Lower leg skin (tissue), 4 donors: ENCODE data around the gene TRIM31. TPM values are rescaled to one million over a fixed set of nuclear protein-coding genes. Genes with fewer than 3 reads are reported as not detected.

Source experiments
- DNase-seq, 2 donors: peaks; one replicate each; pipeline ENCODE4 v3.0.0-alpha.2; 2019; ENCODE audit warnings: low spot score in 2 of 2
- H3K4me3 ChIP-seq: fragments of 200-600 bp; sonication (generic); 2 replicates; pipeline ENCODE4 v1.5.1; 2017; ENCODE audit warnings: mild to moderate bottlenecking, low read depth; ENCODE audit not compliant: poor library complexity, severe bottlenecking
- POLR2A ChIP-seq, 2 donors: fragments of 450-650 bp; IDR thresholded peaks; one replicate each; pipeline ENCODE4 v1.6.1; 2016 to 2017; ENCODE audit warnings: antibody characterized with exemption in 2 of 2, mild to moderate bottlenecking in 1 of 2, moderate library complexity in 1 of 2
- WGBS, 2 donors: methylation state at CpG; one replicate each; pipeline ENCODE4 v1.1.5; 2018; 5-methylcytosine and 5-hydroxymethylcytosine counted together
- intact Hi-C: fragments of 100-400 bp; cut with DNase I; formaldehyde crosslinking; loops from one replicate; pipeline ENCODE4 v1.15.0; 2023; ENCODE audit warnings: low total_unique reads
- total RNA-seq, 4 donors: library from RNA; depleted of rRNA; stranded (reverse); fragments of >200 nt; gene quantifications; one replicate each; pipeline ENCODE4 v1.1.0, GENCODE V29; 2016
- TF ChIP-seq, protein P1 (sequence below), 3 donors: fragments of 450-650 bp; IDR thresholded peaks; one replicate each; pipeline ENCODE4 v1.5.1; 2016; ENCODE audit warnings: antibody characterized with exemption in 3 of 3, mild to moderate bottlenecking in 3 of 3, moderate library complexity in 2 of 3

The TRIM31 gene
- total RNA-seq, 4 donors from 2014 or later: 0.29 TPM; not detected in 3

DNA sequence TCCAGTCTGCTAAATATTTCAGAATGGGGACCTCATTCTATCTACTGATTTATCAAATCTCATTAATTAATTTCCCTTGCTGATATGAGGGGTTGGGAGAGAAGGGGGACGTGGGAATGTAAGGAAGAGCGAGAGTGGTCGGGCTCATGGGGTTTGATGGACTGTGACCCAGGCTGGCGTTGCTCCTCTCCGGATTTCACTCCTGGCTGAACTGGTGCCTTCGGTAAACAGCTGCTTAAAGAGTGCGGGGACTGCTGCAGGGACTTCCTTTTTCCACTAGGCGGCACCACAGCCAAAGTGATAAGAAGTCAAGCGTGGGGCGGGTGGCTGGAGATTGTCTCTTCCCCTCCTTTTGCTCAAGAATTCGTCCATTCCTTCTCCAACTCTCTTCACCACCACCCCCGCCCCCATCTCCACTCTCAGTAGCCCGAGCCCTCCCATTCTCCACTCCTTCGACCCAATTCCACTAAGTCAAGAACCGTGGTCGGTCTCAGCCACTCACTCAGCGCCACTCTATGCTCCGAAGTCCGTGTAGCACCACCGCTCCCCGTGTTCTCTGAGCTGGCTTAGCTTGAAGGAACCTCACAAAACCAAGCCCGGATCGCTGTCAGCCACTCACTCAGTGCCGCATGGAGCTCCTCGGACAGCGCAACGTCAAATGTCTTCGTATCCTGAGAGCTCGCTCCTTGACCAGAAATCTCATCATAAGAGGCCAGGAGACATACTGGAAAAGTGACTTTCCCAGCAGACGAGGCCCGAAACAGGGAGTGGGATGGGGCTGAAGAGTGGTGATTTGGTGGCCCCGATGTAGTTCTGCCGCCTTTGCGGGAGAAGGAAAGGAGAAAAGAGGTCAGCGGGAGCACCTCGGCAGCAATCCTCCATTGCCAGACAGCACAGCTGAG lies 9.7 kb downstream of the TRIM31 start:
- peak; percentile 92 to 98 for DNase-seq
- TF ChIP-seq, protein P1, sequence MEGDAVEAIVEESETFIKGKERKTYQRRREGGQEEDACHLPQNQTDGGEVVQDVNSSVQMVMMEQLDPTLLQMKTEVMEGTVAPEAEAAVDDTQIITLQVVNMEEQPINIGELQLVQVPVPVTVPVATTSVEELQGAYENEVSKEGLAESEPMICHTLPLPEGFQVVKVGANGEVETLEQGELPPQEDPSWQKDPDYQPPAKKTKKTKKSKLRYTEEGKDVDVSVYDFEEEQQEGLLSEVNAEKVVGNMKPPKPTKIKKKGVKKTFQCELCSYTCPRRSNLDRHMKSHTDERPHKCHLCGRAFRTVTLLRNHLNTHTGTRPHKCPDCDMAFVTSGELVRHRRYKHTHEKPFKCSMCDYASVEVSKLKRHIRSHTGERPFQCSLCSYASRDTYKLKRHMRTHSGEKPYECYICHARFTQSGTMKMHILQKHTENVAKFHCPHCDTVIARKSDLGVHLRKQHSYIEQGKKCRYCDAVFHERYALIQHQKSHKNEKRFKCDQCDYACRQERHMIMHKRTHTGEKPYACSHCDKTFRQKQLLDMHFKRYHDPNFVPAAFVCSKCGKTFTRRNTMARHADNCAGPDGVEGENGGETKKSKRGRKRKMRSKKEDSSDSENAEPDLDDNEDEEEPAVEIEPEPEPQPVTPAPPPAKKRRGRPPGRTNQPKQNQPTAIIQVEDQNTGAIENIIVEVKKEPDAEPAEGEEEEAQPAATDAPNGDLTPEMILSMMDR (IDR thresholded peaks at IDR 0.05): peak in 1 of 3 donors; percentile 87
- TF ChIP-seq POLR2A (IDR thresholded peaks at IDR 0.05): no peak
- WGBS, 2 donors: 2% methylated on average over 36 of the region's 36 CpGs
- H3K4me3 ChIP-seq: peak overlapping the region; percentile 16
- intact Hi-C loops: no loop called here

- DNase-seq: peak; percentile 32 to 94
- intact Hi-C loops: no loop called here
- no peak overlapping the region for H3K4me3 ChIP-seq
- TF ChIP-seq, protein P1 (IDR thresholded peaks at IDR 0.05): no peak
- TF ChIP-seq POLR2A (IDR thresholded peaks at IDR 0.05): no peak
- 33 to 42% methylated on average over 15 of the region's 15 CpGs for WGBS, 2 donors
These were observed 10.4 kb downstream of the TRIM31 start for GRCh38 chr6:30102414-30102969.

DNA sequence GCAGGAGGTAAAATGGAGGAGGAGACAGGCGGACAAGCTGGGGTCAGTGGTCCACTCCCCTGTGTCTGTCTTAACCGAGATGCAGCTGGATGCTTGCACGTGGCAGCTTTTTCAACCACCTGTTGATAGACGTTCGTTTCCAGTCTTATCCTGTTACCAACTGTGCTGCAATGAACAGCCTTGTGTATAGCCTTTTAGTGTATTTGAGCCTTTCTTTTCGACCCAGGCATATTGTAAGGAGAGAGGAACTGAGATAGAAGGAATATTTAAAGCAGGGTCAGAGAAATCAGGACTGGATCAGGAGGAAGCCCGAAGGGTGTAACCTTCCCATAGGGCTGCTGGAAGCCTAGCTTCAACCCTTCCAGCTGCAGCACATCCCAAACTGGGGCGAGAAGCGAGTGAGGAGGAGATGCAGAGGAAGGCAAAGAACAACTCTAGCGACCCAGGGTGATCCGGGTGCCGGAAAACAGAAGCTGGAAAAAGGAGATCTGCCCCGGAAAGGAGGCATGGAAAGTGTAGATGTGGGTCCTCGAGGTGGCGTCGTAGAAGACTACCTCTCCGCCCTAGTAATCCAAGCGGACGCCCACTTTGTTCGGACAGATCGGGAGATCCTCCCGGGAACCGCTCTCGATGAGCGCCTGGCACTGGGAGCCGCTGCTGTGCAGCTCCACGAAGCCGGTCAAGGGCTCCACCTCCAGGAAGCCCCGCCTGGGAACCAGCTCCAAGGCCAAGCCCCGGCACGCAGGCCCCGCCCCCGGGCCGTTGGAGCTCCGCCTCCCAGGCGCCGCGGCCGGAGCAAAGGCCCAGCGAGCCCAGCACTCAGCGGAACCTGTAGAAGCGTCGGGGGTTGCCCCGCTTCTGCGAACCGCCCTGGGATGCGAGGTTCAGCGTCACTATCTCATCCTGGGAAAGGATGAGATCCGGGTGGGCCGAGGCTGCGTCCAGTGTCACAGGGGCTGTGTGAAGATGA lies 11.2 kb downstream of the TRIM31 start:
- TF ChIP-seq, protein P1 (IDR thresholded peaks at IDR 0.05): no peak
- no peak for TF ChIP-seq POLR2A (IDR thresholded peaks at IDR 0.05)
- WGBS, 2 donors: 2% methylated on average over 42 to 44 of the region's 51 CpGs
- intact Hi-C loops: no loop called here
- peak overlapping the region; percentile 7 for H3K4me3 ChIP-seq
- peak; percentile 83 to 96 for DNase-seq

DNA sequence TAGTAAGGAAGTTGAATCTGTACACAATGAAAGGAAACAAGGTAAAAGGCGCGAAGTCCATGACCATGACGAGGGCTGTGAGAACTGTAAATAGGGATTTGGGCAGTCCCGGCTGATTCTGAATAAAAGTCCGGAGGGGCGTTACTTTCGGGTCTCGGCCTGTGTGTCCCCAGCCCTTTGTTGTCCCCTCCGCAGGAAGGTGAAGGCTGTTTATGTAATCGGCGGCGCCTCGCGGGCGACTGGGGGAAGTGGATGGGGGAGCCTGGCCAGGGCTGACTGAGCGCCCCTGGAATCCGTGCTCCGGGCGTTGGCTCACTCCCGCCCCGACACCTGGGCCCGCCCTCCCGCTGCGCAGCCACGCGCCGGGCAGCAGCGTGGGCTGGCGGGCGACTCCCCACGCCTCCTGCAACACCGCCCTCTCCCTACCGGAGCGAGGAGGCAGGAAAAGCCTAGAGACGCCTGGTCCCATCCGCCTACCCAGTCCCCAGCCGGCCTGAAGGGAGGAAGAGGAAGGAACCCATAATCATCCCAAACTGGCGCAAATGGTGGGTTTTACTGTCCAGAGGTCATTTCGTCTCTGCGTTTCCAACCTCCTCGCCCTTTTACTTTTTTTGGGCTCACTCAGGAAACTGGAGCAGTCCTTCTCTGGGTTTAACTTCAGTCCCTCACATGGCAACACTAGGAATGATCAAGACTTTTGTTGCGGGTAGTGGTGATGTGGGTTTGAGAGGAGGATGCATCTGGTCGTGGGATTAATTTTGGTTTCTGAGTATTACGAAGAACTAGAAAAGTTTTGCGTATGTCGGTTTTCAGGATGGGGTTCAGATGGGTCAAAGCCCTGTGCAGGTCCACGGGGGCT lies 12.1 kb downstream of the TRIM31 start:
- TF ChIP-seq, protein P1 (IDR thresholded peaks at IDR 0.05): no peak
- TF ChIP-seq POLR2A (IDR thresholded peaks at IDR 0.05): no peak
- intact Hi-C loops: no loop called here
- H3K4me3 ChIP-seq: no peak overlapping the region
- WGBS, 2 donors: 2% methylated on average over 31 to 41 of the region's 47 CpGs
- DNase-seq: peak; percentile 28 to 89

- intact Hi-C loops: no loop called here
- TF ChIP-seq POLR2A (IDR thresholded peaks at IDR 0.05): no peak
- TF ChIP-seq, protein P1 (IDR thresholded peaks at IDR 0.05): no peak
- no peak for DNase-seq
- WGBS, 2 donors: 39 to 47% methylated on average over 8 of the region's 8 CpGs
- H3K4me3 ChIP-seq: no peak overlapping the region
These were observed 12.7 kb downstream of the TRIM31 start for GRCh38 chr6:30100154-30100553.
